Thymus (tissue), 11 donors: Measurements from ENCODE around the gene LZTFL1. TPM values are rescaled to one million over a fixed set of nuclear protein-coding genes. Genes with fewer than 3 reads are reported as not detected.

Source experiments
- DNase-seq, 9 donors: peaks; one replicate each; pipeline ENCODE4 v3.0.0-alpha.2; 2013; ENCODE audit warnings: low spot score in 9 of 9, low read depth in 6 of 9, missing footprints in 1 of 9
- H3K27ac ChIP-seq, 2 donors: one replicate each; pipeline ENCODE4 v1.5.1; 2013; ENCODE audit warnings: control low read depth in 1 of 2, low read depth in 1 of 2, low read length in 1 of 2, mild to moderate bottlenecking in 1 of 2, moderate library complexity in 1 of 2
- H3K27me3 ChIP-seq, 2 donors: one replicate each; pipeline ENCODE4 v1.5.1; 2013; ENCODE audit warnings: low read length in 1 of 2; ENCODE audit not compliant: control insufficient read depth in 2 of 2, insufficient read depth in 1 of 2
- H3K36me3 ChIP-seq, 2 donors: one replicate each; pipeline ENCODE4 v1.5.1; 2013; ENCODE audit warnings: low read length in 1 of 2, mild to moderate bottlenecking in 1 of 2, moderate library complexity in 1 of 2; ENCODE audit not compliant: control insufficient read depth in 2 of 2, insufficient read depth in 2 of 2
- H3K4me1 ChIP-seq, 2 donors: one replicate each; pipeline ENCODE4 v1.5.1; 2013; ENCODE audit warnings: low read length in 2 of 2; ENCODE audit not compliant: control insufficient read depth in 2 of 2, insufficient read depth in 2 of 2
- H3K4me3 ChIP-seq, 2 donors: one replicate each; pipeline ENCODE4 v1.5.1; 2013; ENCODE audit warnings: low read length in 2 of 2, control low read depth in 1 of 2, mild to moderate bottlenecking in 1 of 2
- H3K9me3 ChIP-seq, 2 donors: one replicate each; pipeline ENCODE4 v1.5.1; 2013; ENCODE audit warnings: low read length in 1 of 2, mild to moderate bottlenecking in 1 of 2; ENCODE audit not compliant: control insufficient read depth in 2 of 2, insufficient read depth in 1 of 2
- whole genome bisulfite sequencing: extraction: QIAGEN DNeasy Blood & Tissue Kit; methylation state at CpG from one replicate; pipeline ENCODE4 v1.1.7; 2013; 5-methylcytosine and 5-hydroxymethylcytosine counted together
- polyA plus RNA-seq: library from polyadenylated mRNA; stranded (reverse); fragments of 200-250 nt; gene quantifications from one replicate; pipeline ENCODE4 v1.2.3, GENCODE V29; 2013
- total RNA-seq: library from RNA; stranded (reverse); fragments of 120-200 nt; gene quantifications from one replicate; pipeline ENCODE4 v1.2.4, GENCODE V29; 2013
- donor health status: healthy.

The LZTFL1 gene
- total and polyA plus RNA-seq, 2 donors: 42.8 to 191 TPM

GRCh38 chr3:45832699-45833098, 9.2 kb downstream of the LZTFL1 start:
- Histone ChIP-seq H3K4me1 (peaks cover 3 to 19% of the 10 kb centered on the region in 2 donors), H3K27ac (no peak overlapping the region), H3K4me3 (no peak overlapping the region), H3K9me3 (no peaks in the 10 kb centered on the region), H3K27me3 (no peaks in the 10 kb centered on the region), H3K36me3 (peaks cover 52 to 93% of the 10 kb centered on the region in 2 donors)
- whole genome bisulfite sequencing: 97% methylated on average over 5 of the region's 5 CpGs
- peak in 2 of 9 donors; percentile 48 to 59 for DNase-seq

DNA sequence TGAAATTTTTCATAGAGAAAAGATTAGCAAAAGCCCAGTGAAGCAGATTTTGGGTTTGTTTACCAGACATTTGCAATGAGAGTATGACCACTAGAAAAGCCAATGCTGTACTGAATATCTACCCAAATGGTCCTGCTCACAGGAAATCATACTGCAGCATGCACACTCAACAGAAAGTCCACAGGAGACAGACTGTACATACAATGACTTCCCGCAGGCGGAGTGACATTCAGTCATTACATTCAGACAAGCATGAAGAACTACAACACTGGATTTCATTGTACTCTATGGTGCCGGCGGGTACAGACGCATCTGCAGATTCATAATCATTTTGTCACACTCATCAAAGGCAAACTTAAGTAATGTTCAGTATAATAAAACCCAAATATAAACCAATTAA, 11.8 kb downstream of the LZTFL1 start:
- H3K9me3 ChIP-seq: no peaks in the 10 kb centered on the region
- 85% methylated on average over 5 of the region's 5 CpGs for WGBS
- no peaks in the 10 kb centered on the region for H3K27me3 ChIP-seq
- peaks cover 48 to 91% of the 10 kb centered on the region in 2 donors for H3K36me3 ChIP-seq
- H3K4me3 ChIP-seq: no peak overlapping the region
- peaks cover 3 to 26% of the 10 kb centered on the region in 2 donors for H3K4me1 ChIP-seq
- H3K27ac ChIP-seq: no peak overlapping the region
- DNase-seq: no peak

- Histone ChIP-seq H3K27me3 (no peaks in the 10 kb centered on the region), H3K27ac (peak overlapping the region in 1 of 2 donors; percentile 48), H3K4me3 (no peak overlapping the region), H3K9me3 (no peaks in the 10 kb centered on the region), H3K36me3 (peaks cover 42 to 90% of the 10 kb centered on the region in 2 donors), H3K4me1 (peaks cover 3 to 14% of the 10 kb centered on the region in 2 donors)
- DNase-seq: peak in 2 of 9 donors; percentile 26 to 46
- WGBS: 93% methylated on average over 3 of the region's 3 CpGs
Measured at GRCh38 chr3:45826908-45827307, 15.0 kb downstream of the LZTFL1 start.

DNA sequence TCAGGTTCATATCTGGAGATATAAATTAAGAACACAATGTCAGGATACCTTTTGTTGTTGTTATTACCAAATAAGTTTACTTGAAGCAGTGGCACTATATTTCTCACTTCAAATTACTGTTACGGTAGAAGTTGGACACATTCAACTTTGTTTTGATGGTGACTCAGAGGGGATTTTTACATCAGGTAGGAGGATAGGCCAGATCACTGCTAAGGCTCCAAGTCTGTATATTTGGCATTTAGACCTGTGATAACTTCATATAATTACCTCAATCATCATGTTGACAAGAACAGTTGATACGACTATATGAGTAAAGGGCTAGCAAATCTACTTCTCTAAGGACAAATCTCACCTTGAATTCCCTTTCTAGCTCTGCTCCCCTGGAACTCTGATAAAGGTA, 15.6 kb downstream of the LZTFL1 start:
- 95% methylated on average over 2 of the region's 2 CpGs for WGBS

GRCh38 chr3:45821127-45821526, 20.8 kb downstream of the LZTFL1 start:
- no peaks in the 10 kb centered on the region for H3K27me3 ChIP-seq
- no peak for DNase-seq
- no peak overlapping the region for H3K27ac ChIP-seq
- H3K9me3 ChIP-seq: peaks cover 0 to 7% of the 10 kb centered on the region in 2 donors
- 99% methylated on average over 1 of the region's 1 CpG for WGBS
- peaks cover 44 to 91% of the 10 kb centered on the region in 2 donors for H3K36me3 ChIP-seq
- no peak overlapping the region for H3K4me3 ChIP-seq
- H3K4me1 ChIP-seq: peaks cover 0 to 8% of the 10 kb centered on the region in 2 donors

More for the DNA sequence above, 15.6 kb downstream of the LZTFL1 start:
- Histone ChIP-seq H3K4me3 (no peak overlapping the region), H3K36me3 (peaks cover 41 to 90% of the 10 kb centered on the region in 2 donors), H3K27me3 (no peaks in the 10 kb centered on the region), H3K9me3 (no peaks in the 10 kb centered on the region), H3K4me1 (peaks cover 0 to 11% of the 10 kb centered on the region in 2 donors), H3K27ac (peak overlapping the region in 1 of 2 donors; percentile 21)
- DNase-seq: no peak

- Histone ChIP-seq H3K9me3 (peaks cover 0 to 7% of the 10 kb centered on the region in 2 donors), H3K27ac (no peak overlapping the region), H3K27me3 (no peaks in the 10 kb centered on the region), H3K4me3 (no peak overlapping the region), H3K4me1 (peaks cover 0 to 11% of the 10 kb centered on the region in 2 donors), H3K36me3 (peaks cover 46 to 86% of the 10 kb centered on the region in 2 donors)
- 98% methylated on average over 2 of the region's 2 CpGs for WGBS
- DNase-seq: no peak
Measured at GRCh38 chr3:45819543-45819942, 22.4 kb downstream of the LZTFL1 start.

GRCh38 chr3:45817831-45818522, 23.9 kb downstream of the LZTFL1 start:
- Histone ChIP-seq H3K27me3 (no peaks in the 10 kb centered on the region), H3K27ac (no peak overlapping the region), H3K4me3 (no peak overlapping the region), H3K9me3 (peaks cover 0 to 7% of the 10 kb centered on the region in 2 donors), H3K36me3 (peaks cover 54 to 83% of the 10 kb centered on the region in 2 donors), H3K4me1 (peaks cover 0 to 11% of the 10 kb centered on the region in 2 donors)
- WGBS: 24% methylated on average over 4 of the region's 4 CpGs
- DNase-seq: no peak

DNA sequence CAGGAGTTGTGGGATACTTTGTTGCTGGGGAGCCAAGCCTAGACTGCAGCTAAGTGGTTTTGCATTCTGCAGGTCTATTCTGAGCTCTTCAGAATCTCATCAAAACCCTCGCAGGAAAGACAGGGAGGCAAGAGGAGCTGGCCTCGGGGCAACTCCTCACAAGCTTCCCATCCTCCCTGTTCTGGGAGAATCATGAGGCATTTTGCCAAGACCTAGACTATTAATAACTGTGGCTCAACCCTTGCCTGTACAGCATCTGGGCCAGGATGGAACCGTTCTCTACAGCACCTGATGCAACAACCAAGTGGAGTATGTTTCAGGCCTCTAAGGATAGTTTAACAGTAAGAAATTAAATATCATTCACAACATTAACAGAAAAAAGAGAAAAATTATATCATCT, 25.4 kb downstream of the LZTFL1 start:
- H3K36me3 ChIP-seq: peaks cover 47 to 78% of the 10 kb centered on the region in 2 donors
- H3K27ac ChIP-seq: no peak overlapping the region
- peaks cover 0 to 7% of the 10 kb centered on the region in 2 donors for H3K9me3 ChIP-seq
- no peak overlapping the region for H3K4me3 ChIP-seq
- WGBS: 87% methylated on average over 3 of the region's 3 CpGs
- DNase-seq: no peak
- peaks cover 0 to 11% of the 10 kb centered on the region in 2 donors for H3K4me1 ChIP-seq
- no peaks in the 10 kb centered on the region for H3K27me3 ChIP-seq

DNA sequence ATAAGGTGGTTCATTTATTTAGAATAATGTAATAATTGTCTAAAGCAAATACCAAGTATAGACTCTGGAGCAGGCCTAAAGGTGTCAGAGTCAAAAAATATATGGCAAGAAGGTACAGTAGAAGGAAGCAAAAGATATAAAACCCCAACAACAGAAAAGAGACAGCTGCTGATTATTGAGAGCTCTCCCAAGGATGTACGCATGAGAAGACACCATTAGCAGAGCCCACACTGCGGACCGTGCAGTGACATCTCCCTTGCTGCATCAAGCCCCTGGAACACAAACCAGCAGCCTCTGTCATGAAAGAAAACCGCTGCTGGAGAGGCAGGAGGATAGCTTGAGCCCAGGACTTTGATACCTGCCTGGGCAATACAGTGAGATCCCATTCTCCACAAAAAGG, 27.6 kb downstream of the LZTFL1 start:
- H3K9me3 ChIP-seq: peaks cover 0 to 7% of the 10 kb centered on the region in 2 donors
- peaks cover 34 to 65% of the 10 kb centered on the region in 2 donors for H3K36me3 ChIP-seq
- no peaks in the 10 kb centered on the region for H3K27me3 ChIP-seq
- H3K4me1 ChIP-seq: peaks cover 0 to 11% of the 10 kb centered on the region in 2 donors
- 96% methylated on average over 4 of the region's 4 CpGs for WGBS
- DNase-seq: no peak
- H3K27ac ChIP-seq: no peak overlapping the region
- H3K4me3 ChIP-seq: no peak overlapping the region
